Measurements from ENCODE around the gene NBL1.

The NBL1 gene

DNA sequence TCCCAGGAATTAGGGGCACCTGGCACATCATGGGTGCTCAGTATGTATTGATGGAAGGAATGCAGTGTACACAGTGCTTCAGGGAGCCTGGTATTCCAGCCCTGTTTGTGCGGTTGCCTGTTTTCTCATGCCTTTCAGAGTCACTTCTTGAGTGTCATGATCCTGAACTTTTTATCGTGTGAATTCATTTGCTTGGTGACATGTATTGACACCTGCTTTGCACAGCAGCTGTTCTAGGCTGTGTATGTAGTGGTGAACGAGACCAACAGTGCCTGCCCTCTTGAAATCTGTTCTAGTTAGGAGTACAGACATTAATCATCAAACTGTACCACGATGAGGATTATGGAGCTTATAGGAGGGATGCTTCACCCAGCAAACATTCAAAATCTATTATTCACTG, 26.7 kb downstream of the NBL1 start:
- no peak overlapping the region for H3K27ac ChIP-seq (ENCODE audit: low read depth, low read length)
- no peak for DNase-seq
- peaks cover 13% of the 10 kb centered on the region for H3K27me3 ChIP-seq (ENCODE audit: insufficient read depth, low read length)
- H3K4me3 ChIP-seq (ENCODE audit: low read depth, low read length) = no peak overlapping the region
- H2BK5ac ChIP-seq (ENCODE audit: low read depth, low read length, poor library complexity) = no peak overlapping the region
- peaks cover under 1% of the 10 kb centered on the region for H3K9me3 ChIP-seq (ENCODE audit: insufficient read depth, low read depth, low read length)
- H2AFZ ChIP-seq (ENCODE audit: insufficient read depth, low read length, poor library complexity) = no peak overlapping the region
- no CpG with 5 or more reads among the region's 4 CpGs for WGBS (ENCODE audit: extremely low coverage, insufficient coverage, insufficient read length)
- H2BK120ac ChIP-seq (ENCODE audit: insufficient read depth, low read length, poor library complexity) = no peak overlapping the region
- no peak overlapping the region for H4K8ac ChIP-seq (ENCODE audit: low read depth, low read length)
- H2AK5ac ChIP-seq (ENCODE audit: low read length) = no peak overlapping the region
- no peaks in the 10 kb centered on the region for H3K36me3 ChIP-seq (ENCODE audit: control insufficient read depth in 1 of 2, insufficient read depth in 2 of 2, low read length in 2 of 2)
- no peak overlapping the region for H3K18ac ChIP-seq (ENCODE audit: low read length)
- H3K23ac ChIP-seq (ENCODE audit: low read length) = no peak overlapping the region
- H3K4ac ChIP-seq (ENCODE audit: low read depth, low read length) = no peak overlapping the region
- H3K79me2 ChIP-seq (ENCODE audit: control insufficient read depth, insufficient read depth, low read length, poor library complexity) = no peaks in the 10 kb centered on the region
- H3K4me2 ChIP-seq (ENCODE audit: low read length) = no peak overlapping the region
- no peak overlapping the region for H3K9ac ChIP-seq (ENCODE audit: low read length)
- no peak overlapping the region for H4K12ac ChIP-seq (ENCODE audit: low read depth, low read length)
- no peaks in the 10 kb centered on the region for H3K4me1 ChIP-seq (ENCODE audit: control insufficient read depth in 1 of 2, insufficient read depth in 2 of 2, low read length in 2 of 2)
- no peak overlapping the region for H4K91ac ChIP-seq (ENCODE audit: low read depth, low read length)
- no peak overlapping the region for H3K14ac ChIP-seq (ENCODE audit: low read length)
- no peaks in the 10 kb centered on the region for H3K79me1 ChIP-seq (ENCODE audit: low read length)
- H2BK12ac ChIP-seq (ENCODE audit: low read length) = no peak overlapping the region

DNA sequence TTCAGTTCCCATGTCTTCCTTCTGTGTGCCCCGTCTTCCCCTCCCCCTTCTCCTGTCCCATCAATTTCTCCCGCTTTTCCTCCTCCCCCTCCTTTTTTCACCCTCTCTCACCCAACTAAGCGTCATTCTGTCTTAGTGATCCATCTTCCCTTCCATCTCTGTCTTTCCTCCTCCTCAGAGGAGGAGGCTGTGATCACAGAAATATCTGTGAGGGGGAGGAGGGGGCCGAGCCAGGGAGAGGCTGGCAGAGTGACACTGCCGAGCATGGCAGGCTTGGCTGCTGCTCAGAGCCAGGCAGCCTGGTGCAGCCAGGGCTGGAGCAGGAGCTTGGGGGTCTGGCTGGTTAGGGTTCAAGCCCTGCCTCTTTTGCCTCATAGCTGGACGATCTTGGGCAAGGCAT, 28.1 kb downstream of the NBL1 start:
- no peaks in the 10 kb centered on the region for H3K36me3 ChIP-seq (ENCODE audit: control insufficient read depth in 1 of 2, insufficient read depth in 2 of 2, low read length in 2 of 2)
- no peak overlapping the region for H2AK5ac ChIP-seq (ENCODE audit: low read length)
- H4K91ac ChIP-seq (ENCODE audit: low read depth, low read length) = no peak overlapping the region
- no peak overlapping the region for H2BK5ac ChIP-seq (ENCODE audit: low read depth, low read length, poor library complexity)
- H3K4me2 ChIP-seq (ENCODE audit: low read length) = no peak overlapping the region
- H4K12ac ChIP-seq (ENCODE audit: low read depth, low read length) = no peak overlapping the region
- no peak overlapping the region for H3K23ac ChIP-seq (ENCODE audit: low read length)
- H3K4ac ChIP-seq (ENCODE audit: low read depth, low read length) = no peak overlapping the region
- no peak overlapping the region for H2AFZ ChIP-seq (ENCODE audit: insufficient read depth, low read length, poor library complexity)
- H3K14ac ChIP-seq (ENCODE audit: low read length) = no peak overlapping the region
- no peaks in the 10 kb centered on the region for H3K4me1 ChIP-seq (ENCODE audit: control insufficient read depth in 1 of 2, insufficient read depth in 2 of 2, low read length in 2 of 2)
- H3K9ac ChIP-seq (ENCODE audit: low read length) = no peak overlapping the region
- H2BK12ac ChIP-seq (ENCODE audit: low read length) = no peak overlapping the region
- H3K18ac ChIP-seq (ENCODE audit: low read length) = no peak overlapping the region
- no peak overlapping the region for H3K27ac ChIP-seq (ENCODE audit: low read depth, low read length)
- no peaks in the 10 kb centered on the region for H3K9me3 ChIP-seq (ENCODE audit: insufficient read depth, low read depth, low read length)
- no peak overlapping the region for H3K4me3 ChIP-seq (ENCODE audit: low read depth, low read length)
- H3K27me3 ChIP-seq (ENCODE audit: insufficient read depth, low read length) = peaks cover 3% of the 10 kb centered on the region
- WGBS (ENCODE audit: extremely low coverage, insufficient coverage, insufficient read length) = 100% methylated on average over 2 of the region's 6 CpGs
- no peak overlapping the region for H2BK120ac ChIP-seq (ENCODE audit: insufficient read depth, low read length, poor library complexity)
- no peak overlapping the region for H4K8ac ChIP-seq (ENCODE audit: low read depth, low read length)
- no peak for DNase-seq
- H3K79me1 ChIP-seq (ENCODE audit: low read length) = no peaks in the 10 kb centered on the region
- no peaks in the 10 kb centered on the region for H3K79me2 ChIP-seq (ENCODE audit: control insufficient read depth, insufficient read depth, low read length, poor library complexity)

DNA sequence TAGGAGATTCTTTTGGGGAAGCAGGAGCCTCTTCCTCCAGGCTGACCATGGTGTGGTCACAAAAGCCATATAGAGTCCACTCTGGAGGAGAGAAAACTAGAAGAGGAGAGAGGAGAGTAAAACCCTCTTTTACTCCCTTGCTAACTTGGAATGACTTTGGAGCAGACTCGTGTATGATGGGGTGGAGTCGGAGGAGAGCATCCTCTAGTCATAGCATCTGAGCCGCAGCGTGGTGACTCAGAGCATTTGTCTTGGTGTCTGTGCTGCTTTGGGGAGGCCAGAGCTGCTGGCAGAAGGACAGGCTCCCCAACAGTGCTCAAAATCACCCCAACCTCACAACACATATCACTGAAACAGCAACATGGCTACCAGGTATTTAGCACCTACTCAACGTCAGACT, 31.7 kb downstream of the NBL1 start:
- Histone ChIP-seq H3K4me1 (ENCODE audit: control insufficient read depth in 1 of 2, insufficient read depth in 2 of 2, low read length in 2 of 2) (no peaks in the 10 kb centered on the region), H4K91ac (ENCODE audit: low read depth, low read length) (no peak overlapping the region), H3K4ac (ENCODE audit: low read depth, low read length) (no peak overlapping the region)

DNA sequence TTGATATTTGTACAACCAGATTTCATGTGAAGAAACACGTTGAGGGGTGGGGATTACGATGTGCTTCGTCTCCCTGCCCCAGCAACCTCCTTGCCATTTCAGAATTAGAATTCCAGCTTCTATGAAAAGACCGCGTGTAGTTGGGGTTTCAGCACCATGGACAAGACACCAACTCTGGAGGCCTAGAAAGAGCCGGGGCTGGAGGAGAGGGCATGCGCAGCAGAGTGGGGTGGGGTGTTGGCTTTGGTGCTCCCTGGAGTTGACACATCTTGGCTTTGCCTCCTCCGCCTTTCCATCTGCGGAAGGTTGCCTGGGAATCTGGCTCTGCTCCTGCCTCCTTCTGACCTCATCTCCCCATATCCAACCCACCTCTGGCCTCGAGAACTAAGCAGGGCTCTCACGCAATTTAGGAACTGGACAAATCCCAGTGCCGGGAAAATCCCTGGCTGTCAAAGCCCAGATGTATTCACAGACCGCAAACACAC, 32.4 kb downstream of the NBL1 start:
- Histone ChIP-seq H3K4me3 (ENCODE audit: low read depth, low read length) (no peak overlapping the region), H2AFZ (ENCODE audit: insufficient read depth, low read length, poor library complexity) (no peak overlapping the region), H2BK5ac (ENCODE audit: low read depth, low read length, poor library complexity) (no peak overlapping the region), H3K9ac (ENCODE audit: low read length) (no peak overlapping the region), H3K27me3 (ENCODE audit: insufficient read depth, low read length) (no peaks in the 10 kb centered on the region), H2BK12ac (ENCODE audit: low read length) (no peak overlapping the region), H3K23ac (ENCODE audit: low read length) (no peak overlapping the region), H3K79me1 (ENCODE audit: low read length) (no peaks in the 10 kb centered on the region), H3K36me3 (ENCODE audit: control insufficient read depth in 1 of 2, insufficient read depth in 2 of 2, low read length in 2 of 2) (no peaks in the 10 kb centered on the region), H3K4ac (ENCODE audit: low read depth, low read length) (no peak overlapping the region), H3K4me1 (ENCODE audit: control insufficient read depth in 1 of 2, insufficient read depth in 2 of 2, low read length in 2 of 2) (no peaks in the 10 kb centered on the region), H2BK120ac (ENCODE audit: insufficient read depth, low read length, poor library complexity) (no peak overlapping the region), H3K27ac (ENCODE audit: low read depth, low read length) (no peak overlapping the region), H3K18ac (ENCODE audit: low read length) (no peak overlapping the region), H3K14ac (ENCODE audit: low read length) (no peak overlapping the region), H4K8ac (ENCODE audit: low read depth, low read length) (no peak overlapping the region), H3K79me2 (ENCODE audit: control insufficient read depth, insufficient read depth, low read length, poor library complexity) (no peaks in the 10 kb centered on the region), H3K4me2 (ENCODE audit: low read length) (no peak overlapping the region), H3K9me3 (ENCODE audit: insufficient read depth, low read depth, low read length) (no peaks in the 10 kb centered on the region), H4K91ac (ENCODE audit: low read depth, low read length) (no peak overlapping the region), H2AK5ac (ENCODE audit: low read length) (no peak overlapping the region), H4K12ac (ENCODE audit: low read depth, low read length) (no peak overlapping the region)
- no CpG with 5 or more reads among the region's 13 CpGs for WGBS (ENCODE audit: extremely low coverage, insufficient coverage, insufficient read length)
- DNase-seq = peak; percentile 27 to 59

More for the DNA sequence above, 31.7 kb downstream of the NBL1 start:
- H3K79me1 ChIP-seq (ENCODE audit: low read length) = no peaks in the 10 kb centered on the region
- H4K12ac ChIP-seq (ENCODE audit: low read depth, low read length) = no peak overlapping the region
- DNase-seq = no peak
- H3K4me3 ChIP-seq (ENCODE audit: low read depth, low read length) = no peak overlapping the region
- no peak overlapping the region for H3K14ac ChIP-seq (ENCODE audit: low read length)
- H2BK5ac ChIP-seq (ENCODE audit: low read depth, low read length, poor library complexity) = no peak overlapping the region
- no peak overlapping the region for H3K23ac ChIP-seq (ENCODE audit: low read length)
- H3K27me3 ChIP-seq (ENCODE audit: insufficient read depth, low read length) = no peaks in the 10 kb centered on the region
- no CpG with 5 or more reads among the region's 5 CpGs for WGBS (ENCODE audit: extremely low coverage, insufficient coverage, insufficient read length)
- H2BK12ac ChIP-seq (ENCODE audit: low read length) = no peak overlapping the region
- no peaks in the 10 kb centered on the region for H3K9me3 ChIP-seq (ENCODE audit: insufficient read depth, low read depth, low read length)
- H2AK5ac ChIP-seq (ENCODE audit: low read length) = no peak overlapping the region
- H4K8ac ChIP-seq (ENCODE audit: low read depth, low read length) = no peak overlapping the region
- no peak overlapping the region for H3K4me2 ChIP-seq (ENCODE audit: low read length)
- no peak overlapping the region for H2AFZ ChIP-seq (ENCODE audit: insufficient read depth, low read length, poor library complexity)
- H3K36me3 ChIP-seq (ENCODE audit: control insufficient read depth in 1 of 2, insufficient read depth in 2 of 2, low read length in 2 of 2) = no peaks in the 10 kb centered on the region
- H3K79me2 ChIP-seq (ENCODE audit: control insufficient read depth, insufficient read depth, low read length, poor library complexity) = no peaks in the 10 kb centered on the region
- no peak overlapping the region for H3K18ac ChIP-seq (ENCODE audit: low read length)
- H2BK120ac ChIP-seq (ENCODE audit: insufficient read depth, low read length, poor library complexity) = no peak overlapping the region
- no peak overlapping the region for H3K9ac ChIP-seq (ENCODE audit: low read length)
- H3K27ac ChIP-seq (ENCODE audit: low read depth, low read length) = no peak overlapping the region
